Activated CD4-positive, alpha-beta memory T cell treated with anti-CD3 and anti-CD28 coated beads for 36 hours (primary cell): ENCODE measurements around the gene NRP2. TPM values are rescaled to one million over a fixed set of nuclear protein-coding genes. Genes with fewer than 3 reads are reported as not detected.

ENCODE experiments used
- CTCF ChIA-PET: fragments of 350-600 bp; sonication (Branson Sonifier 250); formaldehyde crosslinking; loops from one replicate; lab custom pipeline; 2021; ENCODE audit warnings: antibody characterized with exemption, inconsistent platforms; lab: Charles Lee
- POLR2A ChIA-PET: fragments of 350-600 bp; sonication (Branson Sonifier 250); formaldehyde crosslinking; loops from one replicate; lab custom pipeline; 2021; ENCODE audit warnings: antibody characterized with exemption; lab: Charles Lee
- DNase-seq: peaks from one replicate; pipeline ENCODE4 v3.0.0-alpha.2; 2020
- H3K27ac Mint-ChIP-seq: one replicate; pipeline ENCODE4 v1.8.0; 2021; ENCODE audit warnings: mixed read lengths
- H3K27me3 Mint-ChIP-seq: one replicate; pipeline ENCODE4 v1.8.0; 2021; ENCODE audit warnings: mixed read lengths
- H3K36me3 Mint-ChIP-seq: one replicate; pipeline ENCODE4 v1.8.0; 2021; ENCODE audit warnings: mixed read lengths
- H3K4me1 Mint-ChIP-seq: one replicate; pipeline ENCODE4 v1.8.0; 2021; ENCODE audit warnings: low read depth, mixed read lengths
- H3K4me3 Mint-ChIP-seq: one replicate; pipeline ENCODE4 v1.8.0; 2021; ENCODE audit warnings: mild to moderate bottlenecking, mixed read lengths
- H3K9me3 Mint-ChIP-seq: one replicate; pipeline ENCODE4 v1.8.0; 2021; ENCODE audit warnings: mixed read lengths
- intact Hi-C: fragments of 100-400 bp; cut with micrococcal nuclease; formaldehyde crosslinking; loops from one replicate; pipeline ENCODE4 v1.15.1; 2023
- total RNA-seq, 2 experiments: library from RNA; stranded (reverse); gene quantifications; one replicate each; pipeline ENCODE4 v1.2.3, GENCODE V29; 2021

NRP2 gene
- total RNA-seq, 2 experiments from 2014 or later, result 1.9 to 2.6 TPM

DNA sequence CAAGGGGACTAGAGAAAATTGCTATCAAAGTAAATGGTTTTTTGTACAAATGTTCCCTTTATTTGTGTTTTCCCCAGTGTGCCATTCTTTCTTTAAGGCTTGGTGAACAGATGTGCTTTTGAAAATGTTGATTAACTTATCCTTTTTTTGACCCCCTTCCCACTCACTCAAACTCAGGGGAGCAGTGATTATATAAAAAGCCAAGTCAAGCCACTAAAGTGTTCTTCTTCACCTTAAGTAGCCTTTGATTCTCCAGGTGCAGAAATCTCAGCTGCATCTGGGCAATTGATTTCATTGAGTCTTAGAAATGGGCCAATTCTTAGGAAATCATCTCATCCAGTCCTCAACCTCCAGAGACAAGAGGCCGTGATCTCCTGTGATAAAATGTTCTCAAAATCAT lies 107.6 kb downstream of the NRP2 start:
- Mint-ChIP-seq H3K36me3 (no peaks in the 10 kb centered on the region), H3K27me3 (peaks cover 21% of the 10 kb centered on the region), H3K27ac (no peak overlapping the region), H3K9me3 (no peaks in the 10 kb centered on the region), H3K4me1 (no peaks in the 10 kb centered on the region), H3K4me3 (no peak overlapping the region)
- no peak for DNase-seq
- ChIA-PET CTCF (no interaction called here), POLR2A (no interaction called here)
- intact Hi-C loops, result no loop called here

DNA sequence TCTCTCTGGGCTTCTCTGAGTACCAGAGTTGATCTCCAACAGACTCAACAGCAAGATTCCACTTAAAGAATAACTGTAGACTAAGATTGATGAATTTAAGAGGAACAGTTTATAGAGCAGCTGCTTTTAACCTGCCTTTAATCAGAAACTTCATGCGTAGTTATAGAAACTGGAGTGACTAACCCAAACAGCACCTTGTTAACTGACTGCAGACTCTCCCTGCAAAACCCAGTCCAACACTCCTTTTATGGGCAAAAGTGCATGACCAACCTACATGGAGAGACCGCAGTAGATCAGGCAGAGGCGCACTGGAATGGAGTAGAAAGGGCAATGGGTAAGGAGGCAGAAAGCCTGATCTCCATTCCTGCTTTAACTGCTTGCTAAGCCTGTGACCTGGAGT lies 110.6 kb downstream of the NRP2 start:
- ChIA-PET POLR2A (no interaction called here), CTCF (no interaction called here)
- Mint-ChIP-seq H3K4me1 (no peaks in the 10 kb centered on the region), H3K4me3 (no peak overlapping the region), H3K36me3 (no peaks in the 10 kb centered on the region), H3K27me3 (peaks cover 14% of the 10 kb centered on the region), H3K27ac (no peak overlapping the region), H3K9me3 (no peaks in the 10 kb centered on the region)
- no peak for DNase-seq
- intact Hi-C loops, result no loop called here

DNA sequence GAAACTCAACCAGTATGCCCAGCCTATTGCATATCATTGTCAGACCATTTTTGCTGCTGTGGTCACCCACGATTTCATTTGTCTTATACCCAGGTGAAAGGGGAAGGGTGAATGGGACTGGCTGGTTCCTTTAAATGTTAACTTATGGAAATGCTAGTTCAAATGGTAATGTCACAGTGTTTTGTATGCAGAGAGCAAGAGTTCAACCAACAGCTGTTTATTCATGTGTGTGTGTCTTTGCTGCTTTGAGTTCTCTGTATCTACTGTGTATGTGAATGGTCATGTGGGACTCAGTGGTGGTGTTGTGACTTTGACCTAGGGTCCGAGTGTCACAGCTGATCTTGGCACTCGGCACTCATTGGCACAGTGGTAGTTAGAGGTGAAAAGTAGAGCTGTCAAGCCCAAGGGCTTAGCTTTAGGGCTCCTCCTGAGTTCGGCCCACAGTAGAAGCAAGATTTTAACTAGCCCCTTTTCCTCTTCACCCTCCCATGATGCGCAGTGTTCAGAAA lies 114.6 kb downstream of the NRP2 start:
- Mint-ChIP-seq H3K9me3 (no peaks in the 10 kb centered on the region), H3K27ac (no peak overlapping the region), H3K4me3 (no peak overlapping the region), H3K27me3 (peaks cover 8% of the 10 kb centered on the region), H3K36me3 (no peaks in the 10 kb centered on the region), H3K4me1 (no peaks in the 10 kb centered on the region)
- POLR2A ChIA-PET, result no interaction called here
- no peak for DNase-seq
- intact Hi-C loops, result no loop called here
- CTCF ChIA-PET, result no interaction called here

DNA sequence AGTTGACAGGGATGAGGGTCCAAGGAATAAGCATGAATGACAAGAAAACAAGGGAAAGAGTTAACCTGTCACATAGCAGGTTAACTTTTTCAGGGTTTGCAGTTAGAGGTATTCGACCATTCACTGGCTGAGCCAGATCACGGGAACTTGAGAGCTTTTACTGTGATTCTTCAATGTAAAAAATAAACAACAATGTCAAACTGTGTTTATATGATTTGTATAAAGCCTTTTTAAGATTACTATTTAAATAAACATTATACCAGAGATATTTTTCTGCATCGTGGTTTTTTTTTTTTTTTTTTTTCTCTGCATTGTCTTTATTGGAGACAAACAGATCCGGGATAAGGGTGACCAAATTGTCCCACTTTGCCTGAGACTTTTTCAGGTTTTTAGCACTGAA lies 115.6 kb downstream of the NRP2 start:
- Mint-ChIP-seq H3K9me3 (no peaks in the 10 kb centered on the region), H3K4me3 (no peak overlapping the region), H3K27ac (no peak overlapping the region), H3K36me3 (no peaks in the 10 kb centered on the region), H3K27me3 (peaks cover 4% of the 10 kb centered on the region), H3K4me1 (no peaks in the 10 kb centered on the region)
- POLR2A ChIA-PET, result interaction anchor here (0.7 kb wide), 1 partner anchor 1160 kb away, joined by 3 read pairs; no protein-coding TSS in a partner anchor
- no peak for DNase-seq
- intact Hi-C loops, result no loop called here
- CTCF ChIA-PET, result interaction anchor here (1.0 kb wide), 1 partner anchor 21 kb away, joined by 3 read pairs; no protein-coding TSS in a partner anchor

DNA sequence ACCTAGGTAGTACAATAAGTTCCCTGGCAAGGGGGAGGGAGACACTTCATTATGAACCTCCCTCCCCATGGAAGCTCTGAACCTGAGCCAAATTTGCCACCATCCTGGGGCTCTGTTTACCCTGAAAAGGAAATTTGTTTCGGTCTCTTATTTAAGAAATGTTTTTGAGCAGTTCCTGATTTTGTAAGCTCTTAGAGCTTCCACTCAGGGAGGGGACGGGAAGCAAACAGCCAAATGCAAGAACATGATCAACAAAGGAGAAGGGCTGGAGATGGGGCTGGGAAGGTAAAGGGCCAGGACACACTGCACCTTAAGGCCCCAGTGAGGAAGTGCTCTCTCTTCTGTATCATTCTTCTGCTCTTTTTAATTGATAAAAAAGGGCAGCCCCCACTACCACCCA lies 117.9 kb downstream of the NRP2 start:
- H3K27ac Mint-ChIP-seq, result no peak overlapping the region
- ChIA-PET POLR2A (no interaction called here), CTCF (interaction anchor here (1.6 kb wide), 1 partner anchor 26 kb away, joined by 3 read pairs; no protein-coding TSS in a partner anchor)

DNA sequence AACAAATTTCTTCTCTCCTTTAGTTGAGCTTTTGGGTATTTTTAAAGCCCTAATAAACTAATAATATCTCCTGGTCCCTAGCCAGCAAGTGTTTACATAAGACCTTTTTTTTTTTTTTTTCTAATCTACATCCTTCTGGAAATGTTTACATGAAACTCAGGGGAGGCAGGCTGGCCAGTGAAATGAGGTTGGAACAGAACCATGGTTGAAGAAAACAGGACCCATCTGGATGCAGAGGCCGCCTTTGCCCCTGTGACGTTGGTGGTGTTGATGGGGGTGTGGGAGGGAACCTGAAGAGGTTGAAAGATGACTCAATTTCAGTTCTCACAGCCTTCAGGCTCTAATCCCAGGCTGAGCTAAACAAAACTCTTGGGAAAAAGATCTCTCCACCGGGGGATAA lies 118.5 kb downstream of the NRP2 start:
- H3K4me1 Mint-ChIP-seq, result no peaks in the 10 kb centered on the region
- H3K36me3 Mint-ChIP-seq, result no peaks in the 10 kb centered on the region
- DNase-seq, result no peak
- POLR2A ChIA-PET, result no interaction called here
- no peaks in the 10 kb centered on the region for H3K9me3 Mint-ChIP-seq
- CTCF ChIA-PET, result no interaction called here
- intact Hi-C loops, result no loop called here
- peaks cover 4% of the 10 kb centered on the region for H3K27me3 Mint-ChIP-seq
- H3K27ac Mint-ChIP-seq, result no peak overlapping the region
- no peak overlapping the region for H3K4me3 Mint-ChIP-seq

More for the DNA sequence above, 117.9 kb downstream of the NRP2 start:
- no peaks in the 10 kb centered on the region for H3K4me1 Mint-ChIP-seq
- no peak for DNase-seq
- H3K27me3 Mint-ChIP-seq, result peaks cover 4% of the 10 kb centered on the region
- no peaks in the 10 kb centered on the region for H3K36me3 Mint-ChIP-seq
- H3K9me3 Mint-ChIP-seq, result no peaks in the 10 kb centered on the region
- intact Hi-C loops, result no loop called here
- H3K4me3 Mint-ChIP-seq, result no peak overlapping the region

DNA sequence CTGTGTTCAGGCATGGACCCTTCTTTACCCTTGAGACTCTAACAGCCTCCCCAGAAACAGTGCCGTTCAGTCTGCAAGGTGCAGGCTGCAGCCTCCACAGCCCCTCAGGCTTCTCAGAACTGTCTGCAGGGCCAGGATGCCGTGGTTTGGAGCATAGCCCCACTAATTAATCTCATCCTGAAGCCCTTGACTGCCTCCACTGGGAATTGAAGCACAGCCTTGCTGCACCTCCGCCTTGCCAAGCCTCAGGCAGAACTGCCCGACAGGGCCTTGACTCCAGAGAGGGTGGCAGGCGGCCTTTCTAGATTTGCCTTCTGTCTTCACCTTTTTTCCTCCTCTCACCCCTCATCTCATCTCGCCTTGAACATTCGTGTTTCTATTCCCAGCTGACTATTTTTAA lies 119.8 kb downstream of the NRP2 start:
- Mint-ChIP-seq H3K9me3 (no peaks in the 10 kb centered on the region), H3K27ac (no peak overlapping the region), H3K4me1 (no peaks in the 10 kb centered on the region), H3K36me3 (no peaks in the 10 kb centered on the region), H3K4me3 (no peak overlapping the region), H3K27me3 (peaks cover 3% of the 10 kb centered on the region)
- DNase-seq, result no peak
- intact Hi-C loops, result no loop called here
- ChIA-PET CTCF (no interaction called here), POLR2A (no interaction called here)

DNA sequence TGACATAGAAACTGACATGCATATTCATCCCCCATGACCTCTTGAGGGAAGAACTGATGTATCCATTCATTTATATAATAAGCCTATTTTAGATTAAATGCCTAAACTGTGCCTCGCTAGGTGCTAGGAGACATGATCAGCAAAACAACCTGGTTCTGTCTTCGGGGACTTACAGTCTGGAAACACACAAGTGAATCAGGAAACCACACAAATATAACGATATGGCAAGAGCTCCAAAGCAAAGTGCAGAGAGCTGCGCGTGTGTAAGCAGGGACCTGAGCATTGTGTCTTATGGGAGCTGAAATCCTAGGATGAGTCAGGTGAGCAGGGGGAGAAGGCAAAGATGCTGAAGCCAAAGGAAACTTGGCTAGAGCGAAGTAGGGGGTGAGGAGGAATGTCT lies 120.6 kb downstream of the NRP2 start:
- Mint-ChIP-seq H3K27me3 (peaks cover 3% of the 10 kb centered on the region), H3K9me3 (no peaks in the 10 kb centered on the region), H3K36me3 (no peaks in the 10 kb centered on the region), H3K27ac (no peak overlapping the region), H3K4me1 (no peaks in the 10 kb centered on the region), H3K4me3 (no peak overlapping the region)
- ChIA-PET CTCF (interaction anchor here (0.7 kb wide), 1 partner anchor 12 kb away, joined by 3 read pairs; no protein-coding TSS in a partner anchor), POLR2A (no interaction called here)
- intact Hi-C loops, result no loop called here
- no peak for DNase-seq

DNA sequence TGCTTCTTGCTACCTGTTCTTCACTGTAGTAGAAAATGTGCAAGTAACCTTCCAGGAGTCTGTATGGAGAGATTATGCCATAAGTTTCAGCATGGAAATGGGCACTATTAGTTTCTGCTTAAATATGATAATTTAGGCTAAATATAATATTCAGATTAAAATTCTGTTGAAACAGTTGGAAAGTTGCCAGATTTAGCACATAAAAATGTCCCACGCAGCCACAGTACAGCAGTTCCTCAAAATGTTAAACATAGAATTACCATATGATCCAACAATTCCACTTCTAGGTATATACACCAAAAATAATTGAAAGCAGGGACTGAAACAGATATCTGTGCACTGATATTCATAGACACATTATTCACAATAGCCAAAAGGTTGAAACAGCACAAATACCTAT lies 121.2 kb downstream of the NRP2 start:
- H3K27ac Mint-ChIP-seq, result no peak overlapping the region
- intact Hi-C loops, result no loop called here
- no peaks in the 10 kb centered on the region for H3K36me3 Mint-ChIP-seq
- CTCF ChIA-PET, result interaction anchor here (0.7 kb wide), 1 partner anchor 11 kb away, joined by 3 read pairs; no protein-coding TSS in a partner anchor
- no peak overlapping the region for H3K4me3 Mint-ChIP-seq
- no peaks in the 10 kb centered on the region for H3K4me1 Mint-ChIP-seq
- no peak for DNase-seq
- H3K9me3 Mint-ChIP-seq, result no peaks in the 10 kb centered on the region
- peaks cover 3% of the 10 kb centered on the region for H3K27me3 Mint-ChIP-seq
- POLR2A ChIA-PET, result no interaction called here

DNA sequence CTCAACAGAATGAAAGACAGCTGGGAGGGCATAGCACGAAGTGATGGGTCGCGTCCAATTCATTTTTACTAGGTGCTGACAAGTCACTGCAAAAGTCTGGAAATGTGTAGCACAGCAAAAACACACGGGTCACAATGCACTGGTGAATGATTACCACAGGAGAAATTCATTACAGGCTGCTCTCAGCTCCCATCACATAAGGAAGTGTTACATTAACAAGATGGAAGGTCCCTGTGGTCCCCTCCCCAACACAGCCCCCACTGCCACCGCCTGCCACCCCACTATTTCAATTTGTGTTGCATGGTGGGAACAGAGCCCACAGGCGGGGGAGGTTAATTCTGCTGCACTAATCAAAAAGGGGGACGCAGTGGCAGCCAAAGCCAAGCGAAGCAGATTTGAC lies 122.8 kb downstream of the NRP2 start:
- Mint-ChIP-seq H3K27me3 (peaks cover 3% of the 10 kb centered on the region), H3K4me3 (no peak overlapping the region), H3K9me3 (no peaks in the 10 kb centered on the region), H3K4me1 (no peaks in the 10 kb centered on the region), H3K36me3 (no peaks in the 10 kb centered on the region), H3K27ac (no peak overlapping the region)
- no peak for DNase-seq
- ChIA-PET CTCF (no interaction called here), POLR2A (no interaction called here)
- intact Hi-C loops, result no loop called here

DNA sequence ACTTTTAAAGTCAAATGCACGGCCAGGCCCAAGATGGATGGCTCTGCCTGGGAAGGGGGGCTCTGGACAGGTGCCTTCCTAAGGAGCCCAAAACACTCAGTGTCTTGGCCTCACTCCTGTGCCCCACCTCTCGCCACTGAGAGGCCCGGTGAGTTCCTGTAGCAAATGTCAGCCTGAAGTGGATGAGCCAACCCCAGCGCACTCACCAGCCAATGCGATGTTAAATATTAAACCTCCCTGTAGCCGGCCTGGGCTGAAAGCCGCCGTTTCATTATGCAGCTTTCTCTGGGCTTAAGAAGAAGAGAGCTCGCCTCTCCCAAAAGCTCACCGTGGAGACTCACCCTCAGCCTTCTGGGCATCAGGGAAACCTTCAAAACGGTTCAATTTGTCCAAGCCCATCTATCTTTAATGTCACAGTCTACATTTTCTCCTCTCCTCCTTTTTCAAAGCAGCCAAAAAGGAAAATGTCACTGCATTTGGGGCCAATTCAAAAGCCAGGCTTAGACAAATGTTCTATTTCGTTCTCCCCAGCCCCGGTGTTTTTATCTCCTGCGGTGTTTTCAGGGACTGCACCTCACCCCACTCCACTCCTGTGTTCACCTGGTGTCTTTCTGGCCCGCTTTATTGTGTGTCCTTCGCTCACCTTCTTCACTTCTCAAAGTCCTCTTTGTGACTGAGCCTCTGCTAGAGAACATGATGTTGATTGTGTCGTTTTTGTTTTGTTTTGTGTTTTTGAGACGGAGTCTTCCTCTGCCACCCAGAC lies 124.0 kb downstream of the NRP2 start:
- no peaks in the 10 kb centered on the region for H3K9me3 Mint-ChIP-seq
- DNase-seq, result no peak
- H3K27ac Mint-ChIP-seq, result no peak overlapping the region
- H3K27me3 Mint-ChIP-seq, result peaks cover 3% of the 10 kb centered on the region
- H3K4me3 Mint-ChIP-seq, result no peak overlapping the region
- POLR2A ChIA-PET, result no interaction called here
- CTCF ChIA-PET, result no interaction called here
- intact Hi-C loops, result no loop called here
- H3K4me1 Mint-ChIP-seq, result no peaks in the 10 kb centered on the region
- H3K36me3 Mint-ChIP-seq, result no peaks in the 10 kb centered on the region

DNA sequence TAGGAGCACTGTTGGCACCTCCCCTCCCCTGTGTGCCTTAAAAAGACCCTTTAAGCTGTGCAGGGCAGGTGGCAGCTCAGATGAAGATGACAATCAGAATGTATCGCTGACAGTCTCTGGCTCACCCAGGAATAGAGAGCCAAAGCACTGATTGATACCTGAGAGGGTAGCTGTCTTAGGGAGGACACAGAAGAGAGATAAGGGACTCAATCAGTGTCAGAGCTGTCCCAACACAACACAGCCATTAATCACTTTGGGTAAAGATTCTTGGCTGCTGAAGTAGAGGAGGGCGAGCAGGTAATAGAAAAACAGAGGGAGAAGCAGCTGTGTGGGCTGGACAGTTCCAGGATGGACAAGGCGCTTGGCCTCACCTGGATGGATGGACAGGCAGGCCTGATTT lies 124.9 kb downstream of the NRP2 start:
- peaks cover 5% of the 10 kb centered on the region for H3K27me3 Mint-ChIP-seq
- H3K4me1 Mint-ChIP-seq, result no peaks in the 10 kb centered on the region
- no peaks in the 10 kb centered on the region for H3K36me3 Mint-ChIP-seq
- ChIA-PET CTCF (interaction anchor here (1.1 kb wide), 1 partner anchor 9 kb away, joined by 3 read pairs; no protein-coding TSS in a partner anchor), POLR2A (no interaction called here)
- H3K27ac Mint-ChIP-seq, result no peak overlapping the region
- no peak overlapping the region for H3K4me3 Mint-ChIP-seq
- H3K9me3 Mint-ChIP-seq, result no peaks in the 10 kb centered on the region
- DNase-seq, result no peak
- intact Hi-C loops, result no loop called here

DNA sequence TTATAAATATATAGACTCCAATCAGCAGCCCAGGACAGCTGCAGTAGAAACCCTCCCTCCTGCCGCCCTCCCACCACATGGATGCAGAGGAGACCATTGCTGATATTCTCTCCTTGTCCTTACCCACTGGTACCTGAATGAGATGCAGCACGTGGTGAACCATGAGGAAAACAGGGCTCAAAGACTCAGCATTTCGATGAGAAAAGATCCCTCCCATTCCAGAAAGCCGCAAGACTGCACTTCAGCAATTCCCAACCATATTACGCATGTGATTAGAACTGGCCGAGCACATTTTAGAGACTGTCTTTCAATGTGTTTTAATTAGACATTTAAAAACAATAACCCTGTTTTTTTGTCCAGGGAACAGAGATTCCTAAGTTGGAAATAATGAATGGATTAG lies 125.5 kb downstream of the NRP2 start:
- no peak for DNase-seq
- ChIA-PET POLR2A (no interaction called here), CTCF (interaction anchor here (1.1 kb wide), 1 partner anchor 9 kb away, joined by 3 read pairs; no protein-coding TSS in a partner anchor)
- Mint-ChIP-seq H3K4me3 (no peak overlapping the region), H3K4me1 (no peaks in the 10 kb centered on the region), H3K27me3 (peaks cover 3% of the 10 kb centered on the region), H3K27ac (no peak overlapping the region), H3K36me3 (no peaks in the 10 kb centered on the region), H3K9me3 (no peaks in the 10 kb centered on the region)
- intact Hi-C loops, result no loop called here
